CD4-positive, alpha-beta memory T cell (primary cell): ENCODE results near the gene KCNJ5. TPM values are rescaled to one million over a fixed set of nuclear protein-coding genes. Genes with fewer than 3 reads are reported as not detected.

Experiments used
- CTCF ChIA-PET: fragments of 350-600 bp; sonication (Branson Sonifier 250); formaldehyde crosslinking; loops from one replicate; lab custom pipeline; 2021; ENCODE audit warnings: inconsistent platforms; ENCODE audit not compliant: partially characterized antibody; lab: Charles Lee
- POLR2A ChIA-PET: fragments of 350-600 bp; sonication (Branson Sonifier 250); formaldehyde crosslinking; loops from one replicate; lab custom pipeline; 2021; ENCODE audit not compliant: partially characterized antibody; lab: Charles Lee
- DNase-seq, 5 donors: peaks; one replicate each; pipeline versions ENCODE4 v3.0.0 to v3.0.0-alpha.2; 2020 to 2022; ENCODE audit warnings: mixed read lengths in 1 of 5
- H3K27ac ChIP-seq: one replicate; pipeline ENCODE4 v1.7.0; 2013; ENCODE audit warnings: low read depth, low read length
- H3K27me3 ChIP-seq: 2 replicates; pipeline ENCODE4 v1.7.0; 2013; ENCODE audit warnings: mild to moderate bottlenecking, low read length, moderate library complexity; ENCODE audit not compliant: insufficient read depth
- H3K36me3 ChIP-seq: 2 replicates; pipeline ENCODE4 v1.7.0; 2013; ENCODE audit warnings: mild to moderate bottlenecking, low read length, moderate library complexity; ENCODE audit not compliant: insufficient read depth
- H3K4me1 ChIP-seq: 2 replicates; pipeline ENCODE4 v1.7.0; 2013; ENCODE audit warnings: mild to moderate bottlenecking, low read length, moderate library complexity; ENCODE audit not compliant: insufficient read depth
- H3K4me3 ChIP-seq, 2 donors: one replicate each; pipeline ENCODE4 v1.7.0; 2013; ENCODE audit warnings: low read length in 2 of 2, mild to moderate bottlenecking in 1 of 2
- H3K9me3 ChIP-seq, 2 donors: one replicate each; pipeline ENCODE4 v1.7.0; 2013; ENCODE audit warnings: low read length in 2 of 2, control low read depth in 1 of 2; ENCODE audit not compliant: control insufficient read depth in 1 of 2
- H3K27ac Mint-ChIP-seq, 7 donors: one replicate each; pipeline ENCODE4 v1.8.0; 2020 to 2021; ENCODE audit warnings: mixed read lengths in 7 of 7, mild to moderate bottlenecking in 6 of 7, inconsistent platforms in 3 of 7, moderate library complexity in 3 of 7
- H3K27me3 Mint-ChIP-seq, 2 donors: one replicate each; pipeline ENCODE4 v1.8.0; 2020 to 2021; ENCODE audit warnings: mixed read lengths in 2 of 2
- H3K36me3 Mint-ChIP-seq, 2 donors: one replicate each; pipeline ENCODE4 v1.8.0; 2020 to 2021; ENCODE audit warnings: mixed read lengths in 2 of 2, inconsistent platforms in 1 of 2, mild to moderate bottlenecking in 1 of 2
- H3K4me1 Mint-ChIP-seq, 4 donors: one replicate each; pipeline ENCODE4 v1.8.0; 2020 to 2021; ENCODE audit warnings: mixed read lengths in 4 of 4, mild to moderate bottlenecking in 1 of 4
- H3K4me3 Mint-ChIP-seq, 8 donors: one replicate each; pipeline ENCODE4 v1.8.0; 2020 to 2021; ENCODE audit warnings: mixed read lengths in 8 of 8, mild to moderate bottlenecking in 7 of 8, moderate library complexity in 6 of 8, inconsistent platforms in 3 of 8
- H3K9me3 Mint-ChIP-seq, 8 donors: one replicate each; pipeline ENCODE4 v1.8.0; 2020 to 2021; ENCODE audit warnings: mixed read lengths in 8 of 8, mild to moderate bottlenecking in 5 of 8, inconsistent platforms in 3 of 8, moderate library complexity in 1 of 8
- intact Hi-C: fragments of 100-400 bp; cut with micrococcal nuclease; formaldehyde crosslinking; loops from one replicate; pipeline ENCODE4 v1.15.1; 2023
- polyA plus RNA-seq, 2 donors: library from polyadenylated mRNA; unstranded; fragments of 300-500 nt; fragmentation: Illumina TruSeq; gene quantifications; one replicate each; pipeline ENCODE4 v1.2.3, GENCODE V29; 2021
- total RNA-seq, 2 experiments: library from RNA; stranded (reverse); gene quantifications; one replicate each; pipeline ENCODE4 v1.2.3, GENCODE V29; 2021

Gene KCNJ5
- total and polyA plus RNA-seq, 4 experiments from 2014 or later = 0.23 to 0.33 TPM; not detected in 2

- CTCF ChIA-PET = interaction anchor here (1.2 kb wide), 1 partner anchor 51 kb away, joined by 3 read pairs; no protein-coding TSS in a partner anchor
- no peak overlapping the region for H3K4me3 ChIP-seq
- POLR2A ChIA-PET = no interaction called here
- Mint-ChIP-seq H3K9me3 (peaks cover 0 to 3% (median 0%) of the 10 kb centered on the region in 8 donors), H3K4me1 (no peaks in the 10 kb centered on the region), H3K27ac (no peak overlapping the region), H3K4me3 (no peak overlapping the region), H3K27me3 (peaks cover 0 to 3% of the 10 kb centered on the region in 2 donors), H3K36me3 (no peaks in the 10 kb centered on the region)
- H3K9me3 ChIP-seq = no peaks in the 10 kb centered on the region
- H3K27me3 ChIP-seq = no peaks in the 10 kb centered on the region
- H3K27ac ChIP-seq = no peak overlapping the region
- no peaks in the 10 kb centered on the region for H3K36me3 ChIP-seq
- no peaks in the 10 kb centered on the region for H3K4me1 ChIP-seq
- intact Hi-C loops = no loop called here
- DNase-seq = no peak
These were observed 45.6 kb downstream of the KCNJ5 start for GRCh38 chr11:128936606-128937251.

GRCh38 chr11:128937480-128937879 is 46.3 kb downstream of the KCNJ5 start:
- Mint-ChIP-seq H3K36me3 (no peaks in the 10 kb centered on the region), H3K27me3 (peaks cover 0 to 8% of the 10 kb centered on the region in 2 donors), H3K4me1 (no peaks in the 10 kb centered on the region), H3K4me3 (no peak overlapping the region), H3K27ac (no peak overlapping the region), H3K9me3 (peaks cover 0 to 3% (median 0%) of the 10 kb centered on the region in 8 donors)
- POLR2A ChIA-PET = no interaction called here
- H3K27ac ChIP-seq = no peak overlapping the region
- CTCF ChIA-PET = interaction anchor here (1.2 kb wide), 1 partner anchor 52 kb away, joined by 3 read pairs; no protein-coding TSS in a partner anchor
- H3K4me1 ChIP-seq = no peaks in the 10 kb centered on the region
- H3K36me3 ChIP-seq = no peaks in the 10 kb centered on the region
- intact Hi-C loops = no loop called here
- no peak overlapping the region for H3K4me3 ChIP-seq
- H3K9me3 ChIP-seq = no peaks in the 10 kb centered on the region
- H3K27me3 ChIP-seq = no peaks in the 10 kb centered on the region
- DNase-seq = no peak

GRCh38 chr11:128938156-128938885 is 47.2 kb downstream of the KCNJ5 start:
- Mint-ChIP-seq H3K4me3 (no peak overlapping the region), H3K27ac (no peak overlapping the region), H3K4me1 (no peaks in the 10 kb centered on the region), H3K27me3 (peaks cover 1 to 8% of the 10 kb centered on the region in 2 donors), H3K36me3 (no peaks in the 10 kb centered on the region), H3K9me3 (peaks cover 0 to 3% (median 0%) of the 10 kb centered on the region in 8 donors)
- Histone ChIP-seq H3K27me3 (no peaks in the 10 kb centered on the region), H3K4me1 (no peaks in the 10 kb centered on the region), H3K9me3 (no peaks in the 10 kb centered on the region), H3K4me3 (no peak overlapping the region), H3K36me3 (no peaks in the 10 kb centered on the region), H3K27ac (no peak overlapping the region)
- ChIA-PET POLR2A (no interaction called here), CTCF (no interaction called here)
- DNase-seq = no peak
- intact Hi-C loops = no loop called here

GRCh38 chr11:128939591-128939990 is 48.4 kb downstream of the KCNJ5 start:
- no peak overlapping the region for H3K27ac Mint-ChIP-seq
- H3K9me3 ChIP-seq = no peaks in the 10 kb centered on the region
- H3K36me3 ChIP-seq = no peaks in the 10 kb centered on the region
- no peak for DNase-seq
- H3K27me3 ChIP-seq = no peaks in the 10 kb centered on the region
- H3K27ac ChIP-seq = no peak overlapping the region
- H3K27me3 Mint-ChIP-seq = peaks cover 5 to 6% of the 10 kb centered on the region in 2 donors
- no peak overlapping the region for H3K4me3 Mint-ChIP-seq
- H3K4me3 ChIP-seq = no peak overlapping the region
- no peaks in the 10 kb centered on the region for H3K9me3 Mint-ChIP-seq
- ChIA-PET CTCF (no interaction called here), POLR2A (no interaction called here)
- no peaks in the 10 kb centered on the region for H3K36me3 Mint-ChIP-seq
- intact Hi-C loops = no loop called here
- H3K4me1 Mint-ChIP-seq = no peaks in the 10 kb centered on the region
- H3K4me1 ChIP-seq = no peaks in the 10 kb centered on the region

- Histone ChIP-seq H3K36me3 (no peaks in the 10 kb centered on the region), H3K4me1 (no peaks in the 10 kb centered on the region), H3K4me3 (no peak overlapping the region), H3K27ac (no peak overlapping the region), H3K27me3 (no peaks in the 10 kb centered on the region), H3K9me3 (no peaks in the 10 kb centered on the region)
- H3K9me3 Mint-ChIP-seq = no peaks in the 10 kb centered on the region
- DNase-seq = no peak
- peaks cover 5 to 7% of the 10 kb centered on the region in 2 donors for H3K27me3 Mint-ChIP-seq
- CTCF ChIA-PET = interaction anchor here (1.2 kb wide), 1 partner anchor 16 kb away, joined by 3 read pairs; no protein-coding TSS in a partner anchor
- POLR2A ChIA-PET = no interaction called here
- intact Hi-C loops = no loop called here
- H3K36me3 Mint-ChIP-seq = no peaks in the 10 kb centered on the region
- no peaks in the 10 kb centered on the region for H3K4me1 Mint-ChIP-seq
- H3K4me3 Mint-ChIP-seq = no peak overlapping the region
- H3K27ac Mint-ChIP-seq = no peak overlapping the region
These were observed 49.0 kb downstream of the KCNJ5 start for GRCh38 chr11:128940156-128940555.

- no peak overlapping the region for H3K27ac Mint-ChIP-seq
- no peak overlapping the region for H3K4me3 Mint-ChIP-seq
- ChIA-PET CTCF (interaction anchor here (1.2 kb wide), 1 partner anchor 16 kb away, joined by 3 read pairs; no protein-coding TSS in a partner anchor), POLR2A (no interaction called here)
- no peaks in the 10 kb centered on the region for H3K36me3 Mint-ChIP-seq
- no peaks in the 10 kb centered on the region for H3K9me3 Mint-ChIP-seq
- no peak for DNase-seq
- no peak overlapping the region for H3K4me3 ChIP-seq
- H3K27ac ChIP-seq = no peak overlapping the region
- intact Hi-C loops = no loop called here
- H3K4me1 Mint-ChIP-seq = no peaks in the 10 kb centered on the region
- H3K9me3 ChIP-seq = no peaks in the 10 kb centered on the region
- no peaks in the 10 kb centered on the region for H3K27me3 ChIP-seq
- H3K36me3 ChIP-seq = no peaks in the 10 kb centered on the region
- no peaks in the 10 kb centered on the region for H3K4me1 ChIP-seq
- H3K27me3 Mint-ChIP-seq = peaks cover 9 to 10% of the 10 kb centered on the region in 2 donors
These were observed 49.4 kb downstream of the KCNJ5 start for GRCh38 chr11:128940603-128941002.

GRCh38 chr11:128941110-128941509 is 50.0 kb downstream of the KCNJ5 start:
- CTCF ChIA-PET = interaction anchor here (1.2 kb wide), 1 partner anchor 15 kb away, joined by 3 read pairs; no protein-coding TSS in a partner anchor
- H3K27ac Mint-ChIP-seq = no peak overlapping the region

More at GRCh38 chr11:128941110-128941509, 50.0 kb downstream of the KCNJ5 start:
- Histone ChIP-seq H3K36me3 (no peaks in the 10 kb centered on the region), H3K27me3 (no peaks in the 10 kb centered on the region), H3K9me3 (no peaks in the 10 kb centered on the region), H3K4me3 (no peak overlapping the region), H3K4me1 (no peaks in the 10 kb centered on the region), H3K27ac (no peak overlapping the region)
- Mint-ChIP-seq H3K9me3 (no peaks in the 10 kb centered on the region), H3K4me3 (no peak overlapping the region), H3K36me3 (no peaks in the 10 kb centered on the region), H3K4me1 (no peaks in the 10 kb centered on the region), H3K27me3 (peaks cover 11% of the 10 kb centered on the region in 2 donors)
- no peak for DNase-seq
- intact Hi-C loops = no loop called here
- POLR2A ChIA-PET = no interaction called here
